SK-N-SH (cell line): ENCODE data around the gene ABHD11. TPM values are rescaled to one million over a fixed set of nuclear protein-coding genes. Genes with fewer than 3 reads are reported as not detected.

Experiments used
- CTCF ChIA-PET: fragments of 300-600, 350-600 bp; formaldehyde crosslinking; extraction: SDS; loops from one replicate; lab custom pipeline; 2021; lab: Yijun Ruan, JAX
- POLR2A ChIA-PET: fragments of 350-600 bp; sonication (Branson Sonifier 250); formaldehyde crosslinking; extraction: SDS; loops from one replicate; lab custom pipeline; 2020; ENCODE audit warnings: antibody characterized with exemption, inconsistent platforms; lab: Yijun Ruan, JAX
- DNase-seq: peaks from one replicate; pipeline ENCODE4 v3.0.0; 2012
- H2AFZ ChIP-seq: fragments of 200-600 bp; sonication (generic); 2 replicates; pipeline ENCODE4 v1.8.1; 2016; ENCODE audit warnings: antibody characterized with exemption, mild to moderate bottlenecking, low read depth
- H3F3A ChIP-seq: fragments of 200-600 bp; sonication (generic); replicated peaks from 2 replicates; pipeline ENCODE3; 2016; ENCODE audit warnings: antibody characterized with exemption, mild to moderate bottlenecking; ENCODE audit not compliant: insufficient read depth
- H3K27ac ChIP-seq, 2 experiments: fragments of 200-500 bp in 1 of 2; fragments of 200-600 bp in 1 of 2; sonication (Bioruptor generic) in 1 of 2; sonication (generic), shearing (Covaris generic) in 1 of 2; 2 replicates each; pipeline versions ENCODE4 v1.5.1 to v1.6.1; 2014 to 2016; ENCODE audit warnings: low read depth in 2 of 2, inconsistent platforms in 1 of 2, low read length in 1 of 2, mild to moderate bottlenecking in 1 of 2, mixed read lengths in 1 of 2
- H3K27me3 ChIP-seq: fragments of 200-600 bp; sonication (generic), shearing (Covaris generic); 2 replicates; pipeline ENCODE4 v1.6.1; 2016; ENCODE audit warnings: mixed run types; ENCODE audit not compliant: insufficient read depth
- H3K36me3 ChIP-seq, 2 experiments: fragments of 200-500 bp in 1 of 2; fragments of 200-600 bp in 1 of 2; sonication (Bioruptor generic) in 1 of 2; sonication (generic) in 1 of 2; replicated peaks in 1 of 2; 2 replicates each; pipeline versions ENCODE3 to v1.5.1; 2014 to 2016; ENCODE audit warnings: low read length in 1 of 2, mild to moderate bottlenecking in 1 of 2; ENCODE audit not compliant: insufficient read depth in 2 of 2, control insufficient read depth in 1 of 2
- H3K4me1 ChIP-seq, 2 experiments: fragments of 200-500 bp in 1 of 2; fragments of 200-600 bp in 1 of 2; sonication (Bioruptor generic) in 1 of 2; sonication (generic), shearing (Covaris generic) in 1 of 2; 2 replicates each; pipeline versions ENCODE4 v1.5.1 to v1.6.1; 2014 to 2016; ENCODE audit warnings: low read depth in 1 of 2, low read length in 1 of 2, mixed run types in 1 of 2; ENCODE audit not compliant: insufficient read depth in 2 of 2, control insufficient read depth in 1 of 2
- H3K4me2 ChIP-seq: fragments of 200-600 bp; sonication (generic), shearing (Covaris generic); 2 replicates; pipeline ENCODE4 v1.6.1; 2017; ENCODE audit warnings: mixed run types
- H3K4me3 ChIP-seq, 2 experiments: fragments of 200-500 bp in 1 of 2; fragments of 200-600 bp in 1 of 2; sonication (Bioruptor generic) in 1 of 2; sonication (generic), shearing (Covaris generic) in 1 of 2; 2 replicates each; pipeline versions ENCODE4 v1.5.1 to v1.8.1; 2014 to 2016; ENCODE audit warnings: low read depth in 2 of 2, inconsistent platforms in 1 of 2, low read length in 1 of 2, mild to moderate bottlenecking in 1 of 2, mixed read lengths in 1 of 2, moderate library complexity in 1 of 2
- H3K79me2 ChIP-seq: fragments of 200-600 bp; sonication (generic); 2 replicates; pipeline ENCODE4 v1.8.1; 2017; ENCODE audit warnings: mild to moderate bottlenecking; ENCODE audit not compliant: insufficient read depth
- H3K9ac ChIP-seq: fragments of 200-600 bp; sonication (generic); 2 replicates; pipeline ENCODE4 v1.6.1; 2017; ENCODE audit warnings: mixed run types
- H3K9me2 ChIP-seq: fragments of 200-600 bp; sonication (generic); 2 replicates; pipeline ENCODE4 v1.6.1; 2017; ENCODE audit warnings: mixed run types
- H3K9me3 ChIP-seq: fragments of 200-600 bp; sonication (generic); 2 replicates; pipeline ENCODE4 v1.6.1; 2017; ENCODE audit warnings: mixed run types, mild to moderate bottlenecking, moderate library complexity
- H4K20me1 ChIP-seq: fragments of 200-600 bp; sonication (generic); 2 replicates; pipeline ENCODE4 v1.6.1; 2017; ENCODE audit warnings: mild to moderate bottlenecking, mixed run types; ENCODE audit not compliant: insufficient read depth
- CHD2 ChIP-seq: fragments of 150-350 bp; IDR thresholded peaks from 2 replicates; pipeline ENCODE4 v1.6.1; 2018; ENCODE audit warnings: low read length; ENCODE audit not compliant: partially characterized antibody
- EZH2phosphoT487 ChIP-seq: fragments of 200-600 bp; sonication (generic); IDR thresholded peaks from 2 replicates; pipeline ENCODE4 v1.6.1; 2017; ENCODE audit warnings: low read depth, mixed run types, mild to moderate bottlenecking, antibody characterized with exemption, moderate library complexity, borderline replicate concordance
- FOSL2 ChIP-seq: IDR thresholded peaks from 2 replicates; pipeline ENCODE4 v1.4.0; 2012; ENCODE audit warnings: low read depth, mild to moderate bottlenecking, moderate library complexity, borderline replicate concordance
- GABPA ChIP-seq: IDR thresholded peaks from 2 replicates; pipeline ENCODE4 v1.4.0; 2012; ENCODE audit warnings: low read depth, mild to moderate bottlenecking
- GATA2 ChIP-seq: sonication (generic); formaldehyde crosslinking; IDR thresholded peaks from 2 replicates; pipeline ENCODE4 v1.5.0; 2020; ENCODE audit warnings: mild to moderate bottlenecking, missing genetic modification reagents
- MXI1 ChIP-seq: IDR thresholded peaks from 2 replicates; pipeline ENCODE4 v1.6.1; 2012; ENCODE audit warnings: mild to moderate bottlenecking, low read depth, low read length, improper control_type of control experiment
- NFIC ChIP-seq: IDR thresholded peaks from 2 replicates; pipeline ENCODE4 v1.4.0; 2012; ENCODE audit warnings: borderline replicate concordance
- NRF1 ChIP-seq: IDR thresholded peaks from 2 replicates; pipeline ENCODE4 v1.6.1; 2012; ENCODE audit warnings: low read depth, mild to moderate bottlenecking, low read length
- POLR2AphosphoS5 ChIP-seq: IDR thresholded peaks from 2 replicates; pipeline ENCODE4 v1.6.1; 2012; ENCODE audit warnings: low read depth, low read length
- RAD21 ChIP-seq: IDR thresholded peaks from 2 replicates; pipeline ENCODE4 v1.6.1; 2012; ENCODE audit warnings: mild to moderate bottlenecking, low read length
- RFX5 ChIP-seq: IDR thresholded peaks from 2 replicates; pipeline ENCODE4 v1.6.1; 2012; ENCODE audit warnings: mild to moderate bottlenecking, improper control_type of control experiment, low read length
- RXRA ChIP-seq: IDR thresholded peaks from 2 replicates; pipeline ENCODE4 v1.4.0; 2012; ENCODE audit warnings: low read depth, mild to moderate bottlenecking, borderline replicate concordance
- TAF1 ChIP-seq: IDR thresholded peaks from 2 replicates; pipeline ENCODE4 v1.6.1; 2012; ENCODE audit warnings: low read depth, mild to moderate bottlenecking, low read length, moderate library complexity, borderline replicate concordance
- YY1 ChIP-seq: IDR thresholded peaks from 2 replicates; pipeline ENCODE4 v1.4.0; 2012; ENCODE audit warnings: low read depth, mild to moderate bottlenecking
- WGBS: methylation state at CpG from one replicate; pipeline ENCODE4 v1.1.6; 2017; ENCODE audit warnings: low lambda C conversion rate; 5-methylcytosine and 5-hydroxymethylcytosine counted together
- polyA plus RNA-seq, 3 experiments: library from polyadenylated mRNA; depleted of rRNA; stranded (reverse); fragments of >200 nt; gene quantifications; 2 replicates each; pipeline ENCODE4 v1.2.3, GENCODE V29; 2012
- TF ChIP-seq, protein P1 (sequence below): IDR thresholded peaks from 2 replicates; pipeline ENCODE4 v1.6.1; 2012; ENCODE audit warnings: mild to moderate bottlenecking, low read depth, low read length, moderate library complexity
- TF ChIP-seq, protein P2 (sequence below): fragments of 200-600 bp; sonication (generic); IDR thresholded peaks from 2 replicates; pipeline ENCODE4 v1.6.1; 2017; ENCODE audit warnings: antibody characterized with exemption, mild to moderate bottlenecking, moderate library complexity
- TF ChIP-seq, protein P3 (sequence below): IDR thresholded peaks from 2 replicates; pipeline ENCODE4 v1.4.0; 2012; ENCODE audit warnings: low read depth, borderline replicate concordance
- TF ChIP-seq, protein P4 (sequence below): fragments of 150-350 bp; IDR thresholded peaks from 2 replicates; pipeline ENCODE4 v1.6.1; 2017; ENCODE audit warnings: antibody characterized with exemption, low read length, low read depth, borderline replicate concordance
- TF ChIP-seq, protein P5 (sequence below): IDR thresholded peaks from 2 replicates; pipeline ENCODE4; 2012
- TF ChIP-seq, protein P6 (sequence below): fragments of 150-350 bp; IDR thresholded peaks from 2 replicates; pipeline ENCODE4 v1.6.1; 2016; ENCODE audit warnings: mild to moderate bottlenecking, low read depth, low read length

ABHD11 gene
- polyA plus RNA-seq, 1 of the 3 experiments (the other 2 are of a cell fraction): 29.9 TPM

DNA sequence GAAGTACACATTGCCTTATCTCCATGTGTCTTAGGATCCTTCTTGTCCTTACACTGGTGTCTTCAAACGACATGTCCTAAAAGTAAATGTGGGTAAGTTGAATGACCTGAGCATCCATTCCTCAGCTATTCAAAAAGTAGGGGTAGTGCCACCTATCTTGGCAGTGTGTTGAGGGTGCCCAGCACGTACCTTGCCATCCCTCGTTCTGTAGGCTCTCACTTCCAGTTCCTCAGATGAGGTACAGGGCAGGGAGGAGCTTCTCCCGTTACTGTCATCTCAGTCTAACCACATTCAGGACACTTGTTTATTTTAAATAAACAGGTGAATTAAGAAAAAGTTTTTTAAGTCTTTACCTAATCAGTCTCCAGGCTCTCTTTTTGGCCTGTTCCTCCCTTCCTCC, 42.2 kb downstream of the ABHD11 start (continued):
- TF ChIP-seq, protein P1, sequence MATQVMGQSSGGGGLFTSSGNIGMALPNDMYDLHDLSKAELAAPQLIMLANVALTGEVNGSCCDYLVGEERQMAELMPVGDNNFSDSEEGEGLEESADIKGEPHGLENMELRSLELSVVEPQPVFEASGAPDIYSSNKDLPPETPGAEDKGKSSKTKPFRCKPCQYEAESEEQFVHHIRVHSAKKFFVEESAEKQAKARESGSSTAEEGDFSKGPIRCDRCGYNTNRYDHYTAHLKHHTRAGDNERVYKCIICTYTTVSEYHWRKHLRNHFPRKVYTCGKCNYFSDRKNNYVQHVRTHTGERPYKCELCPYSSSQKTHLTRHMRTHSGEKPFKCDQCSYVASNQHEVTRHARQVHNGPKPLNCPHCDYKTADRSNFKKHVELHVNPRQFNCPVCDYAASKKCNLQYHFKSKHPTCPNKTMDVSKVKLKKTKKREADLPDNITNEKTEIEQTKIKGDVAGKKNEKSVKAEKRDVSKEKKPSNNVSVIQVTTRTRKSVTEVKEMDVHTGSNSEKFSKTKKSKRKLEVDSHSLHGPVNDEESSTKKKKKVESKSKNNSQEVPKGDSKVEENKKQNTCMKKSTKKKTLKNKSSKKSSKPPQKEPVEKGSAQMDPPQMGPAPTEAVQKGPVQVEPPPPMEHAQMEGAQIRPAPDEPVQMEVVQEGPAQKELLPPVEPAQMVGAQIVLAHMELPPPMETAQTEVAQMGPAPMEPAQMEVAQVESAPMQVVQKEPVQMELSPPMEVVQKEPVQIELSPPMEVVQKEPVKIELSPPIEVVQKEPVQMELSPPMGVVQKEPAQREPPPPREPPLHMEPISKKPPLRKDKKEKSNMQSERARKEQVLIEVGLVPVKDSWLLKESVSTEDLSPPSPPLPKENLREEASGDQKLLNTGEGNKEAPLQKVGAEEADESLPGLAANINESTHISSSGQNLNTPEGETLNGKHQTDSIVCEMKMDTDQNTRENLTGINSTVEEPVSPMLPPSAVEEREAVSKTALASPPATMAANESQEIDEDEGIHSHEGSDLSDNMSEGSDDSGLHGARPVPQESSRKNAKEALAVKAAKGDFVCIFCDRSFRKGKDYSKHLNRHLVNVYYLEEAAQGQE: no peak
- TF ChIP-seq POLR2AphosphoS5 (no peak), NRF1 (no peak), EZH2phosphoT487 (no peak), NFIC (no peak)
- TF ChIP-seq, all 33 proteins: peak for 0

DNA sequence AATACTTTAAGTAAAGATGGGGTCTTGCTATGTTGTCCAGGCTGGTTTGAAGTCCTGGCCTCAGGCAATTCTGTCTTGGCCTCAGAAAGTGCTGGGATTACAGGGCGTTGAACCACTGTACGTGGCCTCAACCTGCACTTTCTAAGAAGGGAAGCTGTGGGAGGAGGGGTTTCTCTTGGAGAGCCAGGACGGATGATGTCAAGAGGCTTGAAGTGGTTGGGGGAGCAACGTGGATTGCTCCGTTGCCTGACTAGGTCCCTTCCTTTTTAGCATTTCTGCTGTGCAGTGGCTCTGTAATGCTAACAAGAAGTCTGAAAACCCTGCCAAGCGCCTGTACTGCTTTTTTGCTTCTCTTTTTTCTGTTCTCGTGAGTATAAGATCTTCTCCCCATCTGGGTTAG, 48.0 kb downstream of the ABHD11 start:
- H3K9me3 ChIP-seq: no peaks in the 10 kb centered on the region
- no peaks in the 10 kb centered on the region for H3K27me3 ChIP-seq
- no peak for DNase-seq
- no peak overlapping the region for H3K4me3 ChIP-seq
- H3K9me2 ChIP-seq: no peaks in the 10 kb centered on the region
- 96% methylated on average over 7 of the region's 7 CpGs for WGBS
- H3K79me2 ChIP-seq: peaks cover 39% of the 10 kb centered on the region
- TF ChIP-seq RAD21: no peak
- TF ChIP-seq, protein P2, sequence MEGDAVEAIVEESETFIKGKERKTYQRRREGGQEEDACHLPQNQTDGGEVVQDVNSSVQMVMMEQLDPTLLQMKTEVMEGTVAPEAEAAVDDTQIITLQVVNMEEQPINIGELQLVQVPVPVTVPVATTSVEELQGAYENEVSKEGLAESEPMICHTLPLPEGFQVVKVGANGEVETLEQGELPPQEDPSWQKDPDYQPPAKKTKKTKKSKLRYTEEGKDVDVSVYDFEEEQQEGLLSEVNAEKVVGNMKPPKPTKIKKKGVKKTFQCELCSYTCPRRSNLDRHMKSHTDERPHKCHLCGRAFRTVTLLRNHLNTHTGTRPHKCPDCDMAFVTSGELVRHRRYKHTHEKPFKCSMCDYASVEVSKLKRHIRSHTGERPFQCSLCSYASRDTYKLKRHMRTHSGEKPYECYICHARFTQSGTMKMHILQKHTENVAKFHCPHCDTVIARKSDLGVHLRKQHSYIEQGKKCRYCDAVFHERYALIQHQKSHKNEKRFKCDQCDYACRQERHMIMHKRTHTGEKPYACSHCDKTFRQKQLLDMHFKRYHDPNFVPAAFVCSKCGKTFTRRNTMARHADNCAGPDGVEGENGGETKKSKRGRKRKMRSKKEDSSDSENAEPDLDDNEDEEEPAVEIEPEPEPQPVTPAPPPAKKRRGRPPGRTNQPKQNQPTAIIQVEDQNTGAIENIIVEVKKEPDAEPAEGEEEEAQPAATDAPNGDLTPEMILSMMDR: no peak
- no peak for TF ChIP-seq GABPA
- no peak for TF ChIP-seq MXI1
- TF ChIP-seq YY1: no peak
- no peak for TF ChIP-seq GATA2 (CRISPR knock-in tag)
- TF ChIP-seq, protein P3, sequence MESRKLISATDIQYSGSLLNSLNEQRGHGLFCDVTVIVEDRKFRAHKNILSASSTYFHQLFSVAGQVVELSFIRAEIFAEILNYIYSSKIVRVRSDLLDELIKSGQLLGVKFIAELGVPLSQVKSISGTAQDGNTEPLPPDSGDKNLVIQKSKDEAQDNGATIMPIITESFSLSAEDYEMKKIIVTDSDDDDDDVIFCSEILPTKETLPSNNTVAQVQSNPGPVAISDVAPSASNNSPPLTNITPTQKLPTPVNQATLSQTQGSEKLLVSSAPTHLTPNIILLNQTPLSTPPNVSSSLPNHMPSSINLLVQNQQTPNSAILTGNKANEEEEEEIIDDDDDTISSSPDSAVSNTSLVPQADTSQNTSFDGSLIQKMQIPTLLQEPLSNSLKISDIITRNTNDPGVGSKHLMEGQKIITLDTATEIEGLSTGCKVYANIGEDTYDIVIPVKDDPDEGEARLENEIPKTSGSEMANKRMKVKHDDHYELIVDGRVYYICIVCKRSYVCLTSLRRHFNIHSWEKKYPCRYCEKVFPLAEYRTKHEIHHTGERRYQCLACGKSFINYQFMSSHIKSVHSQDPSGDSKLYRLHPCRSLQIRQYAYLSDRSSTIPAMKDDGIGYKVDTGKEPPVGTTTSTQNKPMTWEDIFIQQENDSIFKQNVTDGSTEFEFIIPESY: no peak
- no peak for TF ChIP-seq RXRA
- TF ChIP-seq RFX5: no peak
- TF ChIP-seq, protein P4, sequence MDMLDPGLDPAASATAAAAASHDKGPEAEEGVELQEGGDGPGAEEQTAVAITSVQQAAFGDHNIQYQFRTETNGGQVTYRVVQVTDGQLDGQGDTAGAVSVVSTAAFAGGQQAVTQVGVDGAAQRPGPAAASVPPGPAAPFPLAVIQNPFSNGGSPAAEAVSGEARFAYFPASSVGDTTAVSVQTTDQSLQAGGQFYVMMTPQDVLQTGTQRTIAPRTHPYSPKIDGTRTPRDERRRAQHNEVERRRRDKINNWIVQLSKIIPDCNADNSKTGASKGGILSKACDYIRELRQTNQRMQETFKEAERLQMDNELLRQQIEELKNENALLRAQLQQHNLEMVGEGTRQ: no peak
- no peak for TF ChIP-seq FOSL2
- no peak for TF ChIP-seq CHD2
- no peak for TF ChIP-seq TAF1
- TF ChIP-seq, protein P5, sequence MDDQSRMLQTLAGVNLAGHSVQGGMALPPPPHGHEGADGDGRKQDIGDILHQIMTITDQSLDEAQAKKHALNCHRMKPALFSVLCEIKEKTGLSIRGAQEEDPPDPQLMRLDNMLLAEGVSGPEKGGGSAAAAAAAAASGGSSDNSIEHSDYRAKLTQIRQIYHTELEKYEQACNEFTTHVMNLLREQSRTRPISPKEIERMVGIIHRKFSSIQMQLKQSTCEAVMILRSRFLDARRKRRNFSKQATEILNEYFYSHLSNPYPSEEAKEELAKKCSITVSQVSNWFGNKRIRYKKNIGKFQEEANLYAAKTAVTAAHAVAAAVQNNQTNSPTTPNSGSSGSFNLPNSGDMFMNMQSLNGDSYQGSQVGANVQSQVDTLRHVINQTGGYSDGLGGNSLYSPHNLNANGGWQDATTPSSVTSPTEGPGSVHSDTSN: no peak
- TF ChIP-seq, protein P6, sequence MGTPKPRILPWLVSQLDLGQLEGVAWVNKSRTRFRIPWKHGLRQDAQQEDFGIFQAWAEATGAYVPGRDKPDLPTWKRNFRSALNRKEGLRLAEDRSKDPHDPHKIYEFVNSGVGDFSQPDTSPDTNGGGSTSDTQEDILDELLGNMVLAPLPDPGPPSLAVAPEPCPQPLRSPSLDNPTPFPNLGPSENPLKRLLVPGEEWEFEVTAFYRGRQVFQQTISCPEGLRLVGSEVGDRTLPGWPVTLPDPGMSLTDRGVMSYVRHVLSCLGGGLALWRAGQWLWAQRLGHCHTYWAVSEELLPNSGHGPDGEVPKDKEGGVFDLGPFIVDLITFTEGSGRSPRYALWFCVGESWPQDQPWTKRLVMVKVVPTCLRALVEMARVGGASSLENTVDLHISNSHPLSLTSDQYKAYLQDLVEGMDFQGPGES: no peak
- no peak overlapping the region for H3K4me2 ChIP-seq
- H3K36me3 ChIP-seq: peaks cover 44 to 61% of the 10 kb centered on the region in 2 experiments
- H3K9ac ChIP-seq: no peak overlapping the region
- H4K20me1 ChIP-seq: no peaks in the 10 kb centered on the region
- ChIA-PET CTCF (interaction anchor here (1.5 to 3.4 kb wide), 3 partner anchors 11 to 83 kb away, joined by 6 to 24 read pairs (median 13); no protein-coding TSS in a partner anchor), POLR2A (interaction anchor here (0.9 kb wide), 1 partner anchor 9 kb away, joined by 3 read pairs; no protein-coding TSS in a partner anchor)
- H2AFZ ChIP-seq: no peak overlapping the region
- no peaks in the 10 kb centered on the region for H3K4me1 ChIP-seq
- no peak overlapping the region for H3K27ac ChIP-seq
- no peaks in the 10 kb centered on the region for H3F3A ChIP-seq
